GM18507 (cell line): ENCODE data around the gene WFDC5.
"Not testable (repeated sequence)": the region's sequence is repeated elsewhere in the genome, so short reads cannot be mapped to it uniquely, and the experiment has no call there.

Experiments used
- DNase-seq: peaks from one replicate; pipeline ENCODE4 v3.0.0; 2011; ENCODE audit warnings: low read depth; ENCODE audit not compliant: insufficient read length; ENCODE audit errors: extremely low spot score
- FAIRE-seq: peaks from 2 replicates; lab custom pipeline; 2011; peaks lifted over from hg19 to GRCh38; lab: Jason Lieb, UNC

The WFDC5 gene, protein sequence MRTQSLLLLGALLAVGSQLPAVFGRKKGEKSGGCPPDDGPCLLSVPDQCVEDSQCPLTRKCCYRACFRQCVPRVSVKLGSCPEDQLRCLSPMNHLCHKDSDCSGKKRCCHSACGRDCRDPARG

DNA sequence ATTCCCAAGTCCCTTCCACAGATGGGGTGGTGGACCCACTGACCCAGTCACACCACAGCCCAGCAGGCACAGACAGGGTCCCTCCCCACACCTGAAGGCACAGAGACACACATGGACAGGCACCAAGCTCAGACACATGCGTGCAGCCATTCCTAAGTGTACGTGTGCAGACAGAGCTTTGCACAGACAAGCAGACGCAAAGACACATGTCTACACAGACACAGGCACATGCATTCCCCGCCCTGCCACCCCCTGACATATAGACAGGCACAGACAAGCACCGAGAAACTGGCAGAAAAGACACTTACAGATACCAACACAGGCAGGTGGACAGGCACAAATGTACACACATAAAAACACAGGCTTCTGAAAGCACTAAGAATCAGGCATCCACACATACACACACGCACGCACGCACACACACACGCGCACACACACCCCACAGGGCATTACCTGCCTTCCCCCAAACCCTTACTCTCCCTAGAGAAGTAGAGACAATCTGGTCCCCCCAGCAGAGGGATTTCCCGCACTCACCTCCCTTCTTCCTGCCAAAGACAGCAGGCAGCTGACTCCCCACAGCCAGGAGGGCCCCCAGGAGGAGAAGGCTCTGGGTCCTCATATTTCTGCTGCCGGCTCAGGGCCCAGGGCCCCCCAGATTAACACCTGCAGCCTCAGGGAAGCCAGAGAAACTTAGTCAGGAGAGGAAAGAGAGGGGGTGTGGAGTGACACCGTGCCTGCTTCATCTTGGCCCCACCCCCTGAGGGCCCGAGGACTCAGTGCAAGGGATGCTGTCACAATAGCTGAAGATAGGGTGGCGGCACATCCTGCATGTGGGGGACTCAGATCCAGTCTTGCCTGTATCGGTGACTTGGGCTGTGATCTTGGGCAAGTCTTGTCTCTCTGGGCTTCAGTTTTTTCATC is at the start of gene WFDC5:
TSS of gene WFDC5 (minus strand) at position 710 of the 921 bp plus-strand sequence. CDS start at position 619, 91 bp downstream.
- no peak for DNase-seq
- FAIRE-seq: no peak

DNA sequence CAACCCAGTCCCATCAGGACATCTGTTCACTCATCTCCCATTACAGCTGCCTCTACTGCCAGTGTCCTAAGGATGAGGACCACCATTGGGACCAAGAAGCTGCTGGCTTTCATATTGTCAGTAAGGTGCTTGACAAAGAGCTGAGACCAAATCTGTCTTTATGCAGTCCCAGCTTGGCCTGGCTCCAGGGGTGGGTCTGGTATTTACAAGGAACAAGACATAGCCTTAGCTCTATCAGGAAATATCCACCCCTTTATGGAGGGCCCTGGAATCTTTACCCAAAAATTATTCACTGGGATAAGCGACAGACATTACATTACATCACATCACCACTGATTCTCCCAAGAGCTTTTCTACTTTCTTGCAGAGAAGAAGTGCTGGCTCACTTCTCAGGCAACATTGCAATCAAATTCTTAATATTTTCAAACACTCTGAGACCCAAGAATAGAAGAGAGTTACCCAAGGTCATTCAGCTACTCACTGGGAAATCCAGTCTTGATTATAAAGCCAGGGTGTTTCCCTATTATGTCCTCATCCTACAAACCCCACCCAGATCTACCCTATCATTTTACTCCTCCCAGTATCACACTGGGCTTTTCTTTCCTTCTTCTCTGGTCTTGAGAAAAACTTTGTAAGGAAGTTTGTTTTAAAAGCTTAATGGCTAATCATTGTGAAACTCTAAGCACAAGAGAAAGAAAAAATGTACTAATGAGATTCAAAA is 48.3 kb upstream of the WFDC5 start:
- FAIRE-seq: no peak

DNA sequence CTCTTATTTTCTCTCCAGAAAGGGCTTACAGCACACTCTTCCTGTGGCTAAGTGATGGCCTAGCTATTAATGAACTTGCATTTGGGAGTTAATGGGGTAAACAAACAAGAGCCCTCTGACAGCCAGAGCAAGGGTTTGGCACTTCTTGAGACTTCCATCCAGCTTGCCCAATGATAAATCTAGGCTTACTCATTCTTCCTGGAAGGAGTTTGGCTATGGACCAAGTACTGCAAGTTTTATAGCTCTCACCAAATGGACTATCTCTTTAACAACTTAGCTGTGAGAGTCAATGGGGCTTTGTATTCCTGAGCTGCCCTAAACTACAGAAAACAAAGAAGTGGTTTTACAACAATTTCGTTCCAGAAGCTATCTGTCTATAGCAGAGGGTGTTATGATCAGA is 43.0 kb upstream of the WFDC5 start:
- no peak for DNase-seq
- no peak for FAIRE-seq

More for the DNA sequence above, 48.3 kb upstream of the WFDC5 start:
- DNase-seq: no peak

DNA sequence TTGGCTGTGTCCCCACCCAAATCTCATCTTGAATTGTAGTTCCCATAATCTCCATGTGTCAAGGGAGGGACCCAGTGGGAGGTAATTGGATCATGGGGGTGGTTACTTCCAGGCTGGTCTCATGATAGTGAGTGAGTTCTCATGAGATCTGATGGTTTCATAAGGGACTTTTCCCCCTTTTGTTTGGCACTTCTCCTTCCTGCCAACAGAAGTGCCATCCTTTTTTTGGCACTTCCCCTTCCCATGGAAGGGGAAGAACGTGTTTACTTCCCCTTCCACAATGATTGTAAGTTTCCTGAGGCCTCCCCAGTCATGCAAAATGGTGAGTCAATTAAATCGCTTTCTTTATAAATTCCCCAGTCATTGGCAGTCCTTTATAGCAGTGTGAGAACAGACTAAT is 41.7 kb upstream of the WFDC5 start:
- DNase-seq (no peak), FAIRE-seq (no peak)

DNA sequence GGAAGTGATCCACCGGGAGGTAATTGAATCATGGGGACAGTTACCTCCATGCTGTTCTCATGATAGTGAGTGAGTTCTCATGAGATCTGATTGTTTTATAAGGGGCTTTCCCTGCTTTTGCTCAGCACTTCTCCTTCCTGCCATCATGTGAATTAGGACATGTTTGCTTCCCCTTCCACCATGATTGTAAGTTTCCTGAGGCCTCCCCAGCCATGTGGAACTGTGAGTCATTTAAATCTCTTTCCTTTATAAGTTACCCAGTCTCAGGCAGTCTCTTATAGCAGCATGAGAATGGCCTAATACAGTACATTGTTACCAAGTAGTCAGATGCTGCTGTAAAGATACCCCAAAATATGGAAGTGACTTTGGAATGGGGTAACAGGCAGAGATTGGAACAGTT is 39.8 kb upstream of the WFDC5 start:
- not testable (repeated sequence) for FAIRE-seq, DNase-seq

DNA sequence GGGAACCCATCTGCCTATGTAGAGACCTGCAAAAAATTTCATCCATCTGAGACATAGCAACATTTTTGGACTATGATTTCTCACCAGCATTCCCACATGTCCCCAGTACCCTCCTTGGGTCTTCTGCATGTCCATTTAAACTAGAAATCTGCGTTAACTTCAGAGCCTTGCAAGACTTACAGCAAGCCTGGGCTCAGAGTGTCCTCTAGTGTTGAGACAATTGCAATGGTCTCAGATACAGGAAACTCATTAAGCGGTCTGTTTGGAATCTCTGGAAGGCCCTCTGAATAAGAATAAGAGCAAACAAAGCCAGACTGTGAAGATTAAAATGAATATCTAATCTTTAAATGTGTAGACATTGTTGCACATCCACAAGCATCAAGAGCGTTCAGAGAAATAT is 39.2 kb upstream of the WFDC5 start:
- FAIRE-seq (no peak), DNase-seq (no peak)

DNA sequence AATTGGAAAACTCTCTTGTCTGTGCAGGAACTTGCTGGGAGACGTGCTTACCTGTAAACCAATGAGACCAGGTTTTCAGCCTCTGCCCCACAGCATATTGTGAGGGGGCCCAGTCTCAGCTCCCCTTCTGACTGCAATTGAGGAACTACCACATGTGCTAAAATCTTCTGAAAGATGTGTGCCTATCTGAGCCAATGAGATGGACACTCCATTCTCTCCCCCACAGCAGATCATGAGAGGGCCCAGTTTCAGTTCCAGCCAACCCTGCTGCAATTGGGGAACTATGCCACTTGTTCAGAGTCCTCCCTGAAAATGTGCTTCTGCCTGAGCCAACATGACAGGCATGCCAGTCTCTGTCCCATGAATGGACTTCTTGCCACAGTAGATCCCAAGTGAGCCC is 38.8 kb upstream of the WFDC5 start:
- DNase-seq (no peak), FAIRE-seq (no peak)

DNA sequence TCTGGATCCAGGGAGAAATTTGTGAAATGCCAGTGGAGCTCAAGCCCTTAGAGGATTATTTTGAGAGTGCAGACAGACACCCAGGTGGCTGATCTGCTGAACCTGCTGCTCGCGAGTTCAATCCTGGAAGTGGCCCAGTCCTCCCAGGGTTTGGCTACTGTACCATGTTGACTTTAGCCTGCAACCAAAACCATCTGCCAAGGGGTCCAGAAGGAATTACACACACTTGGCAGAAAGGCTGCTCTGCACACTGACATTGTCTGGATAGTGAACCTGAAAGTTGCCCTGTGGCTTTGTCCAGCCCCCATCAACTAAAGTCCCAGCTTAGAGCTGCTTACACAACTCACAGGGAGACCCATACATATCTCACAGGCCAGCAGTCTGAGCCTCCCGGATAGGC is 38.2 kb upstream of the WFDC5 start:
- DNase-seq: no peak
- no peak for FAIRE-seq

DNA sequence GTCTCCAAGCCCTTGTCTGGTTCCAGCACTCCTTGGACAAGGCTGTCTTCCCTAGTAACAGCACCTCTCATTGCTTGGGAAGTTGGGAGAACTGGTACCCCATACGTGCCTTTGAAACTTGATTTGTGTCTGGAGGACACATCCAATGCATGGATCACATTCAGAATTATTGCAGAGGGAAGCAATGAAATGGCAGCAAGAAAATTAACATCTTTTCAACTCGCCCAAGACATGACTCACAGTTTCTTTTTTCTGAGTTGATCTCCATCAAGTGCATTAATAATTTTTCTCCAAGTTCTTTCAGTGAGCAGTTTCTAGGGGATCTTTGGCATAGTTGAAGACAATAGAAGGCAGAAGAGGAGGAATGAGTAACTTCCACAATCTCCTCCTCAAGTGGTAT is 37.4 kb upstream of the WFDC5 start:
- FAIRE-seq (no peak), DNase-seq (no peak)

DNA sequence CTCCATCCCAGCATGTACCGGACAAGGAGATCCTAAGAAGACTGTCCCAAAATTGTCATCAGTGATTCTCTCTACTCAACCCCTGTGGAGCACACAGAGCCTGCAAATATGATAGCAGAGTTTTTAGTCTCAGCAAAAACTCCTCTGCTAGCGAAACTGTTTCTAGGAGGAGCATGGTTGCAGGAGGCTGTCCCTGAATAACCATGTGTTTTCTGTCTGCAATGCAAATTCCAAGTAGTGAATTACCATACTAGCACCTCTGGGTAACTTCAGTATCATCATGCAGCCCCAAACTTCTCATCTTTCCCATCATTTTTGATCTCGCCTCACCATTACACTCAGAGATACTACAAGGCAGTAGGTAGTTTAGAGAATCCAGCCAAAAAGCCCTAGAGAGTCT is 34.1 kb upstream of the WFDC5 start:
- DNase-seq (no peak), FAIRE-seq (no peak)

DNA sequence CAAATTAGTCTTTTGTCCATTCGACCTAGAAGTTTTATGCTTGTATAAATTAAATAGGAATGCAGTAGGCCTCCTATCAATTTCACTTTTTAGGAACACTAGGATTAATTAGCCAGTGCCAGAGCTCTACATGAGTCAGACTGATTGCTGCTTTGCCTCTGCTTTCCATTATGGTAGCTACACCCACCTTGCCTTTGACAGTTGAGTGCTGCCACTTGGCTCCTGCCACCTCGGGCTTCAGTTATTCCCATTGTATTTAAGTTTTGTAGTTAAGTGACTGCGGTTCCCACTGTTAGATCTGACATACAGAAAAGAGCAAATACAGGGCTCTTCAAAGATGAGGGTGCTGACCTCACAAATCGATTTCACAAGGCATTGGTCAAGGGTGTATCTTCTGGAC is 25.9 kb upstream of the WFDC5 start:
- FAIRE-seq: no peak

DNA sequence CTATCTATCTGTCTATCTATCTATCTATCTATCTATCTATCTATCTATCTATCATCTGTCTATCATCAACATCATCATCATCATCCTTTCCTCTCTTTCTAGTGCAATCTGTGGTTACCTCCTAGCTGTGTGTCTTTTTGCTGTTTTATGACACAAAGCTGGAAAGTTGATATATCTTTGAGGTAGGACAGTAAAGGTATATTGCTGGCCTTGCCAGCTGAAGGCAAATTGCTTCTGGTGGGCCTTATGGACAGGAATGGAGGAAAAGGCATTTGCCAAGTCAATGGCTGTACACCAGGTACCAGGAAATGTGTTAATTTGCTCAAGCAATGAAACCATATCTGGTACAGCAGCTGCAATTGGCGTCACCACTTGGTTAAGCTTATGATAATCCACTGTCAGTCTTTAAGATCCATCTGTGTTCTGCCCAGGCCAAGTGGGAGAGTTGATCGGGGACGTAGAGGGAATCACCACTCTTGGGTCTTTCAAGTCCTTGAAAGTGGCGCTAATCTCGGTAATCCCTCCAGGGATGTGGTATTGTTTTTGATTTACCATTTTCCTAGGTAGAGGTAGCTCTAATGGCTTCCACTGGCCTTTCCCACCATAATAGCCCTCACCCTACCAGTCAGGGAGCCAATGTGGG is 24.9 kb upstream of the WFDC5 start:
- not testable (repeated sequence) for FAIRE-seq

More for the DNA sequence above, 25.9 kb upstream of the WFDC5 start:
- no peak for DNase-seq

DNA sequence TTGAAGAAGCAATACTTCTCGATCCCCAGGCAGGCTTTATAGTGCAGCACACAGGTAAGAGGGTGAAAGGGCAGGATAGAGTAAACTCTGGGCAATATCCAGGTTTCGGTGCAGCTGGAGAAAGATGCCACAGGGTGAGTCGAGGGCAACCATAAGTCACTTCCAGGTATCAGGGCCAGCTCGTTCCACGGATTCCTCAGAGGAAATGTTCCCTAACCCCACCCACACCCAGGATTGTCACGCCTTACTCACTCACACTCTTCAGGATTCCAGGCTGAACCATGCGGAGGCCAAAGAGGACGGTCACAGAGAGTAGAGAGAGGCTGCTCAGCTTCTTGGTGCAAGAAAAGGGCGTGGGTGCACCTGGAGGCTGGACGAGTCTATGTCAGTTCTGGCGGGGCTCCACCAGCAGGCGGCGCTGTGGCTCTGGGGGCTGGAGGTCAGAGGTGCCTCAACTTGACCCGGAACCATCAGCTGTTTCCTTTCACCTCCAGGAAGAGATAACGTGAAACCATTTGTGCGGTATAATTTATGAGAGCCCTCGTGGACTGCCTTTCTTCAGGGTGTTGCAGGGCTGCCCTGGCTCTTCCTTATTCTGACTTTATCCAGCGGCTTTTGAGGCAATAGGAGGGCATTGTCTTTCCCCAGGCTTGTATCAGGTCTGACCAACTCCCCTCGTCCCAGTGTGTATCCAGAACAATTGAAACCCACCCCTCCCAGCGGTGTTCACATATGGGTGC is 23.8 kb upstream of the WFDC5 start:
- FAIRE-seq: no peak
- DNase-seq: peak; percentile 12

More for the DNA sequence above, 24.9 kb upstream of the WFDC5 start:
- DNase-seq: not testable (repeated sequence)

DNA sequence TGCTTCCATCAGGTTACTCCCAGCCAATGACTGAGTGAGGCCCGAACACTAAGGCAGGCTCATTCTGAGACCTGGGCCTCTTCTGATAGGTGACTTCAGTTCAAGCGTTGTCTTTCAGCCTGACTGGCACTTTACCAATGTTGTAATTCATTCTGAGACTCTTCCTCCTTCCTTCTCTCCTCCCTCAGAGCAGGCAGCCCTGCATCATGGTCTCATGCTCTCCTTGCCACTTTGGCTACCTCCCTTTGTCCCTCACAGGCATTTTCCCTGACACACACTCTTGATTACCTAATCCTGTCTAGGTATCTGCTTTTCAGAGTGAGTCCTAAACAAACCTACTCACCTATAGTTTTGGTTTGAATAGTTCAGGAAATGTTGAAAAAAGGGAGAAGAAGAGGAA is 21.9 kb upstream of the WFDC5 start:
- FAIRE-seq: no peak
- no peak for DNase-seq

DNA sequence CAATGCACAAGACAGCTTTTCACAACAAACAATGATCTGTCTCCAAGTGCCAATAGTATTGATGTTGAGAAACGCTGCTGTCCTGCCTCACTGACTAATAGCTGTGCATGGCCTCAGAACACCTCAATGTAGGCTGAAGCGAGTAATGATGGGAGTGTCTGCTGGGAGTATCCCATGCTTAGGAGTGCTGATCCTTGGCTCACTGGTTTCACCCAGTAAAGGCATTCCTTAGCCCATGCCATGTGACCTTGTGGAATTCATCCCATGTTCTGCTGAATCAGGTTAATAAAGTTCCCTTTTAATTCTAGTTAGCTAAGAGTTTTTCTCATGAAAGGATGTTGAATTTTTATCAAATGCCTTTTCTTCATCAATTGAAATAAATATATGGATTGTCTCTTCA is 13.1 kb upstream of the WFDC5 start:
- DNase-seq (no peak), FAIRE-seq (no peak)

DNA sequence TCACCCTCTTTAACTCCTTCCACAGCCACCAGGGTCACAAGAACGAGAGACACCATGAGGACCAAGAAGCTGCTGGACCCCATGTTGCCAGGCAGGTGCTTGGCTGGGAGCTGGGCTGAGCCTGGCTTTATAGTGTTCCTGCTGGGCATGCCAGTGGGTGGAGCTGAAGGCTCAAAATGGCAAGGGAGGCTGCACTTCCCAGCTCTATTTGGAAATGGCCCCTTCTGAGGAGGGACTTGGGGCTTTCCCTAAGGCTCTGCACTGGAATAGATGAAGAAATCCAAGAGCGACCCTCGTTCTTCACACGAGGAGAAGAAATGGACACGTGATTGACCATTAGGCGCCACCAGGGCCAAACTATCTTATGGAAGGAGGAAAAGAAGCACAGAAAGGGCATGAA is 9.4 kb upstream of the WFDC5 start, which contains the start of gene WFDC12:
TSS of gene WFDC12 (minus strand) at position 101 of the 400 bp plus-strand sequence. CDS start at position 83, 18 bp downstream.
- no peak for DNase-seq
- no peak for FAIRE-seq

DNA sequence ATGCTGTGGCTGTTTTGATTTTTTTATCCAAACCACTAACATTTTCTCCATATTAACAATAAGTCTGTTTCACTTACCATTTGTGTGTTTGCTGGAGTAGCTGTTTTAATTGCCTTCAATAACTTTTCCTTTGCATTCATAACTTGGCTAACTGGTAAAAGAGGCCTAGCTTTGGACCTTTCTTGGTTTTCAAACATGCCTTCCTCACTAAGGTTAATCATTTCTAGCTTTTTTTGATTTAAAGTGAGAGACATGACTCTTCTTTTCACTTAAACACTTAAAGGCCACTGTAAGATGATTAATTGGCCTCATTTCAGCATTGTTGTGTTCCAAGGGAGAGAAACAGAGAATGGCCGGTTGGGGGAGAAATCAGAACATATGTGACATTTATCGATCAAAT is 6.4 kb upstream of the WFDC5 start:
- DNase-seq (no peak), FAIRE-seq (no peak)

DNA sequence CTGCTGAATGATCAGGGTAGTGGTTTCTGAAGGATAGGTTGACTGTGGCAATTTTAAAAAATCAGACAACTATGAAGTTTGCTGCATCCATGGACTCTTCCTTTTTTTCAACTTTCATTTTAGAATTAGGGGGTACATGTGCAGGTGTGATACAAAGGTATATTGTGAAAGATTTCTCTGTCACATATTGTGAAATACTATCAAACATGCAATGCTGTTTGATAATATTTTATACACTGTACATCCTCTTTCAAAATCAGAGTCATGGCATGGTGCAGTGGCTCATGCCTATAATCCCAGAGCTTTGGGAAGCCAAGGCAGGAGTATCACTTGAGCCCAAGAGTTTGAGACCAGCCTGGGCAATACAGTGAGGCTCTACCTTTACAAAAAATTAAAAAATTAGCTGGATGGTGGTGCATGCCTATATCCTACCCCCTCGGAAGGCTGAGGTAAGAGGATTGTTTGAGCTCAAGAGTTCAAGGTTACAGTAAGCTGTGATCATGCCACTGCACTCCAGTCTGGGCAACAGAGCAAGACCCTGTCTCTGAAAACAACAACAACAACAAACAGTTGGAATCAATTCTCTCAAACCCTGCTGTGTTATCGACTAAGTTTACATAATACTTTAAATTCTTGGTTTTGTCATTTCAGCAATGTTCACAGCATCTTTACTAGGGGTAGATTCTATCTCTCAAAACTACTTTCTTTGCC is 4.7 kb upstream of the WFDC5 start:
- FAIRE-seq (no peak), DNase-seq (no peak)

DNA sequence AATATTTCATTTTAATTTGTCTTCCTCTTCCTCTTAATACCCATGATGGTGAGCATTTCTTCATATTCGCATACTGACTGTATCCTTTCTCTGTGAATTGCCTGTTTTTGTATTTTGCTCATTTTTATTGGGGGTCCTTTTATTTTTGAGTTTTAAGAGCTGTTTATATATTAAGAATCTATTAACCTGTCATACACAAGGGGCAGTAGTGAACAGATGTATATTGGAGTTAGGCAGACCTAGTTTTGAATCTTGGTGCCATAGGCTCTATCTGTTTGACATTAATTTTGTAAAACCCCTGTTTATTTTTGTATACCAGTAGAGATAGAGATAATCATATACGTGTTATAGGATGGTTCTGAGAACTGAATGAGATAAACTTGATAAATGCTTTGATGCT is 3.1 kb upstream of the WFDC5 start:
- FAIRE-seq (no peak), DNase-seq (no peak)
